ENCODE results near the gene SKIDA1.

Gene SKIDA1

GRCh38 chr10:21528236-21529031 is 3.0 kb upstream of the SKIDA1 start:
- no peak for DNase-seq (ENCODE audit: low spot score)

GRCh38 chr10:21527598-21528235 is 2.2 kb upstream of the SKIDA1 start:
- DNase-seq (ENCODE audit: low spot score), result no peak

GRCh38 chr10:21526860-21527597 is 1.5 kb upstream of the SKIDA1 start:
- peak; percentile 87 for DNase-seq (ENCODE audit: low spot score)

GRCh38 chr10:21526188-21526859 is 842 bp upstream of the SKIDA1 start:
- peak; percentile 94 for DNase-seq (ENCODE audit: low spot score)

GRCh38 chr10:21524526-21525366 is 736 bp downstream of the SKIDA1 start:
- DNase-seq (ENCODE audit: low spot score), result no peak

GRCh38 chr10:21524131-21524525 is 1.4 kb downstream of the SKIDA1 start:
- no peak for DNase-seq (ENCODE audit: low spot score)

GRCh38 chr10:21523557-21524008 is 1.9 kb downstream of the SKIDA1 start:
- no peak for DNase-seq (ENCODE audit: low spot score)

- DNase-seq (ENCODE audit: low spot score), result no peak
Observed at GRCh38 chr10:21522631-21523406, 2.7 kb downstream of the SKIDA1 start.

- DNase-seq (ENCODE audit: low spot score), result no peak
Observed at GRCh38 chr10:21521751-21522533, 3.5 kb downstream of the SKIDA1 start.

GRCh38 chr10:21520949-21521348 is 4.5 kb downstream of the SKIDA1 start:
- DNase-seq (ENCODE audit: low spot score), result no peak

GRCh38 chr10:21520509-21520908 is 5.0 kb downstream of the SKIDA1 start:
- DNase-seq (ENCODE audit: low spot score), result no peak

GRCh38 chr10:21519941-21520436 is 5.5 kb downstream of the SKIDA1 start:
- DNase-seq (ENCODE audit: low spot score), result no peak

- DNase-seq (ENCODE audit: low spot score), result no peak
Observed at GRCh38 chr10:21519397-21519933, 6.0 kb downstream of the SKIDA1 start.

- no peak for DNase-seq (ENCODE audit: low spot score)
Observed at GRCh38 chr10:21518641-21519396, 6.7 kb downstream of the SKIDA1 start.

GRCh38 chr10:21518149-21518640 is 7.3 kb downstream of the SKIDA1 start:
- no peak for DNase-seq (ENCODE audit: low spot score)

- peak; percentile 84 for DNase-seq (ENCODE audit: low spot score)
Observed at GRCh38 chr10:21517134-21518031, 8.1 kb downstream of the SKIDA1 start.
